ENCODE results near the gene MIER1. TPM values are rescaled to one million over a fixed set of nuclear protein-coding genes. Genes with fewer than 3 reads are reported as not detected.

Gene MIER1
- total and polyA plus RNA-seq, 9 of the 15 experiments (the other 6 are each of a cell fraction or from before 2014, with no cell fraction given) = 13.9 to 34.8 (median 21.5) TPM

DNA sequence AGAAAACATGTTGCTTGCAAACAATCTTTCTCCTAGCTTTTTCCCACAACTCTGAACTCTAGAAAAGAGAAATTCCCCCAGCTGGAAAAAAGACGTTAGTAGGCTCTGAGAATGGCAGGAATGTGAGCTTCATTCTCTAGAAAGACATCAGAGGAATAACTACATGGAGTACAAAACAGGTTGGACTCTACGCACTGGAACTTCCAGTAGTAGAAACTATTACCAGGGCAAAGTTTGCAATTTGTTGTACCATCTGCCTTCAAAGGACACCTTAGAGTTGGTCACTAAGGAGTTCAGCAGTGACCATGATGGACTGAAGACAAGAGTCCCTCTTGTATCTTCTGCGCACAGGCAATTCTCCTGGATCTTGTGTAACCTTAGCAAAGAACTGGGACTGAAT, 68.3 kb downstream of the MIER1 start (continued):
- TF ChIP-seq, protein P1, sequence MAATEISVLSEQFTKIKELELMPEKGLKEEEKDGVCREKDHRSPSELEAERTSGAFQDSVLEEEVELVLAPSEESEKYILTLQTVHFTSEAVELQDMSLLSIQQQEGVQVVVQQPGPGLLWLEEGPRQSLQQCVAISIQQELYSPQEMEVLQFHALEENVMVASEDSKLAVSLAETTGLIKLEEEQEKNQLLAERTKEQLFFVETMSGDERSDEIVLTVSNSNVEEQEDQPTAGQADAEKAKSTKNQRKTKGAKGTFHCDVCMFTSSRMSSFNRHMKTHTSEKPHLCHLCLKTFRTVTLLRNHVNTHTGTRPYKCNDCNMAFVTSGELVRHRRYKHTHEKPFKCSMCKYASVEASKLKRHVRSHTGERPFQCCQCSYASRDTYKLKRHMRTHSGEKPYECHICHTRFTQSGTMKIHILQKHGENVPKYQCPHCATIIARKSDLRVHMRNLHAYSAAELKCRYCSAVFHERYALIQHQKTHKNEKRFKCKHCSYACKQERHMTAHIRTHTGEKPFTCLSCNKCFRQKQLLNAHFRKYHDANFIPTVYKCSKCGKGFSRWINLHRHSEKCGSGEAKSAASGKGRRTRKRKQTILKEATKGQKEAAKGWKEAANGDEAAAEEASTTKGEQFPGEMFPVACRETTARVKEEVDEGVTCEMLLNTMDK (IDR thresholded peaks at IDR 0.05; ENCODE audit: borderline replicate concordance, insufficient read depth, low read depth, low read length, poor library complexity, severe bottlenecking) = no peak
- TF ChIP-seq U2AF1 (optimal IDR thresholded peaks at IDR 0.05; ENCODE audit: low read depth, low read length) (no peak), NFE2L1 (tag; IDR thresholded peaks at IDR 0.05; ENCODE audit: borderline replicate concordance, low read depth) (no peak), SMAD3 (CRISPR knock-in tag; conservative IDR thresholded peaks at IDR 0.05) (no peak), RFX7 (CRISPR knock-in tag; IDR thresholded peaks at IDR 0.05) (no peak), JUN (IDR thresholded peaks at IDR 0.05; ENCODE audit: borderline replicate concordance, low read depth, low read length) (no peak), JUN (CRISPR knock-in tag; IDR thresholded peaks at IDR 0.05; ENCODE audit: borderline replicate concordance) (no peak), NFRKB (IDR thresholded peaks at IDR 0.05; ENCODE audit: low read depth) (no peak), SMARCA5 (IDR thresholded peaks at IDR 0.05) (no peak)
- TF ChIP-seq, protein P2, sequence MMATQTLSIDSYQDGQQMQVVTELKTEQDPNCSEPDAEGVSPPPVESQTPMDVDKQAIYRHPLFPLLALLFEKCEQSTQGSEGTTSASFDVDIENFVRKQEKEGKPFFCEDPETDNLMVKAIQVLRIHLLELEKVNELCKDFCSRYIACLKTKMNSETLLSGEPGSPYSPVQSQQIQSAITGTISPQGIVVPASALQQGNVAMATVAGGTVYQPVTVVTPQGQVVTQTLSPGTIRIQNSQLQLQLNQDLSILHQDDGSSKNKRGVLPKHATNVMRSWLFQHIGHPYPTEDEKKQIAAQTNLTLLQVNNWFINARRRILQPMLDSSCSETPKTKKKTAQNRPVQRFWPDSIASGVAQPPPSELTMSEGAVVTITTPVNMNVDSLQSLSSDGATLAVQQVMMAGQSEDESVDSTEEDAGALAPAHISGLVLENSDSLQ (IDR thresholded peaks at IDR 0.05) = no peak

All from K562 (cell line).